Transverse colon (tissue), 4 donors: ENCODE results near the gene TRIM27. TPM values are rescaled to one million over a fixed set of nuclear protein-coding genes. Genes with fewer than 3 reads are reported as not detected.

ENCODE experiments used
- DNase-seq: peaks from one replicate; pipeline ENCODE4 v3.0.0-alpha.2; 2019
- H3K27ac ChIP-seq, 4 donors: fragments of 200-600 bp; sonication (generic); 2 replicates each; pipeline ENCODE4 v1.5.1; 2016 to 2018; ENCODE audit warnings: inconsistent platforms in 4 of 4
- H3K27me3 ChIP-seq: fragments of 200-600 bp; sonication (generic); 2 replicates; pipeline ENCODE4 v1.5.1; 2017; ENCODE audit warnings: inconsistent platforms
- H3K36me3 ChIP-seq, 4 donors: fragments of 200-600 bp; sonication (generic); 2 replicates each; pipeline ENCODE4 v1.5.1; 2017 to 2019; ENCODE audit warnings: inconsistent platforms in 4 of 4
- H3K4me1 ChIP-seq, 4 donors: fragments of 200-600 bp; sonication (generic); 2 replicates each; pipeline ENCODE4 v1.5.1; 2017 to 2020; ENCODE audit warnings: inconsistent platforms in 4 of 4
- H3K4me3 ChIP-seq, 4 donors: fragments of 200-600 bp; sonication (generic); 1 replicate in 1 of 4; 2 replicates in 3 of 4; pipeline versions ENCODE4 v1.5.1 to v1.6.1; 2017 to 2019; ENCODE audit warnings: inconsistent platforms in 4 of 4
- H3K9me3 ChIP-seq, 2 donors: fragments of 200-600 bp; sonication (generic); 2 replicates each; pipeline ENCODE4 v1.5.1; 2017 to 2019; ENCODE audit warnings: inconsistent platforms in 2 of 2
- CTCF ChIP-seq, 5 experiments: fragments of 200-600 bp in 3 of 5; fragments of 450-650 bp in 2 of 5; sonication (generic) in 3 of 5; IDR thresholded peaks; 1 replicate in 2 of 5; 2 replicates in 3 of 5; pipeline ENCODE4 v1.5.1; 2016 to 2017; ENCODE audit warnings: antibody characterized with exemption in 5 of 5, inconsistent platforms in 3 of 5, mild to moderate bottlenecking in 2 of 5, moderate library complexity in 1 of 5
- EP300 ChIP-seq: sonication (generic); formaldehyde crosslinking; IDR thresholded peaks from one replicate; pipeline ENCODE4 v1.6.1; 2017; ENCODE audit warnings: antibody characterized with exemption, low read depth
- POLR2A ChIP-seq: fragments of 450-650 bp; IDR thresholded peaks from one replicate; pipeline ENCODE4 v1.6.1; 2016; ENCODE audit warnings: antibody characterized with exemption, mild to moderate bottlenecking, moderate library complexity
- POLR2AphosphoS5 ChIP-seq, 3 donors: sonication (generic); formaldehyde crosslinking; IDR thresholded peaks; one replicate each; pipeline ENCODE4 v1.6.1; 2016; ENCODE audit warnings: antibody characterized with exemption in 3 of 3
- WGBS, 2 donors: methylation state at CpG; one replicate each; pipeline ENCODE4 v1.1.5; 2018; ENCODE audit warnings: low coverage in 1 of 2; 5-methylcytosine and 5-hydroxymethylcytosine counted together
- in situ Hi-C, 4 donors: fragments of 200-750 bp; cut with MboI; loops; one replicate each; pipeline versions ENCODE4 v1.15.0 to v1.15.1; 2017; ENCODE audit warnings: low sequenced_read_pairs in 3 of 4, low pct_ligation_motif_present in 1 of 4, low pct_unique_long_range_greater_than_20kb in 1 of 4
- intact Hi-C: fragments of 100-400 bp; cut with DNase I; formaldehyde crosslinking; loops from one replicate; pipeline ENCODE4 v1.15.1; 2023; ENCODE audit warnings: low total_unique reads
- total RNA-seq, 4 donors: library from RNA; depleted of rRNA; stranded (reverse); fragments of >200 nt; gene quantifications; one replicate each; pipeline ENCODE4 v1.1.0, GENCODE V29; 2016

The TRIM27 gene
- total RNA-seq, 4 donors from 2014 or later, result 27.3 to 237 (median 48.9) TPM

GRCh38 chr6:28862077-28862476 lies 61.7 kb downstream of the TRIM27 start:
- Histone ChIP-seq H3K9me3 (no peaks in the 10 kb centered on the region), H3K4me1 (peaks cover 0 to 15% (median 11%) of the 10 kb centered on the region in 4 donors), H3K27me3 (peaks cover 9% of the 10 kb centered on the region), H3K36me3 (no peaks in the 10 kb centered on the region), H3K27ac (no peak overlapping the region), H3K4me3 (no peak overlapping the region)
- DNase-seq, result no peak
- intact Hi-C loops (loop anchor here (10.0 kb wide), 1 partner anchor 63 kb away; the partner anchor contains the start of gene TRIM27), in situ Hi-C loops (loop anchor here in 1 of 4 donors (10.0 kb wide), 1 partner anchor 123 kb away; no protein-coding TSS in a partner anchor)
- TF ChIP-seq POLR2AphosphoS5 (IDR thresholded peaks at IDR 0.05) (no peak), EP300 (no peak), CTCF (IDR thresholded peaks at IDR 0.05) (no peak), POLR2A (no peak)
- 66 to 74% methylated on average over 7 to 10 of the region's 10 CpGs for WGBS, 2 donors

- intact Hi-C loops, result loop anchor here (10.0 kb wide), 1 partner anchor 63 kb away; the partner anchor contains the start of gene TRIM27
- Histone ChIP-seq H3K4me1 (peaks cover 0 to 12% (median 11%) of the 10 kb centered on the region in 4 donors), H3K27ac (no peak overlapping the region), H3K9me3 (no peaks in the 10 kb centered on the region), H3K27me3 (peaks cover 9% of the 10 kb centered on the region), H3K36me3 (no peaks in the 10 kb centered on the region), H3K4me3 (no peak overlapping the region)
- in situ Hi-C loops, result loop anchor here in 1 of 4 donors (10.0 kb wide), 1 partner anchor 123 kb away; no protein-coding TSS in a partner anchor
- DNase-seq, result no peak
- 83 to 93% methylated on average over 1 to 22 of the region's 22 CpGs for WGBS, 2 donors
- TF ChIP-seq POLR2A (no peak), CTCF (IDR thresholded peaks at IDR 0.05) (no peak), POLR2AphosphoS5 (IDR thresholded peaks at IDR 0.05) (no peak), EP300 (no peak)
These were observed 62.4 kb downstream of the TRIM27 start for GRCh38 chr6:28861339-28861738.

- intact Hi-C loops, result loop anchor here (10.0 kb wide), 1 partner anchor 64 kb away; the partner anchor contains the start of gene TRIM27
- TF ChIP-seq CTCF (IDR thresholded peaks at IDR 0.05), result no peak
- no peak for TF ChIP-seq EP300
- TF ChIP-seq POLR2AphosphoS5 (IDR thresholded peaks at IDR 0.05), result no peak
- TF ChIP-seq POLR2A, result no peak
- H3K27me3 ChIP-seq, result peaks cover 9% of the 10 kb centered on the region
- in situ Hi-C loops, result loop anchor here in 1 of 4 donors (10.0 kb wide), 1 partner anchor 124 kb away; no protein-coding TSS in a partner anchor
- no peak overlapping the region for H3K27ac ChIP-seq
- H3K4me3 ChIP-seq, result no peak overlapping the region
- H3K4me1 ChIP-seq, result peaks cover 0 to 12% (median 11%) of the 10 kb centered on the region in 4 donors
- 20 to 55% methylated on average over 2 to 6 of the region's 6 CpGs for WGBS, 2 donors
- no peaks in the 10 kb centered on the region for H3K36me3 ChIP-seq
- no peaks in the 10 kb centered on the region for H3K9me3 ChIP-seq
- no peak for DNase-seq
These were observed 63.2 kb downstream of the TRIM27 start for GRCh38 chr6:28860581-28860980.

- 74 to 76% methylated on average over 3 of the region's 3 CpGs for WGBS, 2 donors
- in situ Hi-C loops (no loop called here), intact Hi-C loops (no loop called here)
- DNase-seq, result no peak
- no peak overlapping the region for H3K4me3 ChIP-seq
- H3K36me3 ChIP-seq, result no peaks in the 10 kb centered on the region
- no peak for TF ChIP-seq POLR2AphosphoS5 (IDR thresholded peaks at IDR 0.05)
- no peak for TF ChIP-seq EP300
- TF ChIP-seq CTCF (IDR thresholded peaks at IDR 0.05), result no peak
- TF ChIP-seq POLR2A, result no peak
- no peak overlapping the region for H3K27ac ChIP-seq
- H3K4me1 ChIP-seq, result peaks cover 0 to 4% (median 3%) of the 10 kb centered on the region in 4 donors
- peaks cover 9% of the 10 kb centered on the region for H3K27me3 ChIP-seq
- H3K9me3 ChIP-seq, result no peaks in the 10 kb centered on the region
These were observed 64.8 kb downstream of the TRIM27 start for GRCh38 chr6:28858963-28859362.
